OCI-LY3 (cell line): ENCODE data around the gene SYTL3.

Experiments
- CTCF ChIP-seq: fragments of 200-600, 300-600 bp; sonication (generic); IDR thresholded peaks from 2 replicates; pipeline ENCODE4 v1.5.1; 2014; ENCODE audit warnings: antibody characterized with exemption, low read length, low read depth
- EZH2phosphoT487 ChIP-seq: fragments of 200-600 bp; shearing (Covaris generic); IDR thresholded peaks from 2 replicates; pipeline ENCODE4 v1.6.1; 2018; ENCODE audit warnings: antibody characterized with exemption, mixed run types, low read depth

GRCh38 chr6:158667360-158667981, 17.6 kb downstream of the SYTL3 start:
- no peak for TF ChIP-seq CTCF
- no peak for TF ChIP-seq EZH2phosphoT487
